Measurements from ENCODE around the gene TRRAP.

- TF ChIP-seq POLR2A (IDR thresholded peaks at IDR 0.05; ENCODE audit: low read length) (no peak), GATA1 (IDR thresholded peaks at IDR 0.05; ENCODE audit: low read depth, low read length) (no peak)
Observed at GRCh38 chr7:98993024-98993897, 114.9 kb downstream of the TRRAP start.

All from erythroblast (primary cell).